HG03060 (cell line): ENCODE results near the gene PARN.
"Not testable (repeated sequence)": the region's sequence is repeated elsewhere in the genome, so short reads cannot be mapped to it uniquely, and the experiment has no call there.

Source experiments
- ATAC-seq: cut with Tn5 transposase; IDR thresholded peaks from one replicate; pipeline ENCODE4 v1.9.1; 2021; ENCODE audit warnings: low read depth, moderate number of reproducible peaks; ENCODE audit not compliant: unreplicated experiment

The PARN gene, protein sequence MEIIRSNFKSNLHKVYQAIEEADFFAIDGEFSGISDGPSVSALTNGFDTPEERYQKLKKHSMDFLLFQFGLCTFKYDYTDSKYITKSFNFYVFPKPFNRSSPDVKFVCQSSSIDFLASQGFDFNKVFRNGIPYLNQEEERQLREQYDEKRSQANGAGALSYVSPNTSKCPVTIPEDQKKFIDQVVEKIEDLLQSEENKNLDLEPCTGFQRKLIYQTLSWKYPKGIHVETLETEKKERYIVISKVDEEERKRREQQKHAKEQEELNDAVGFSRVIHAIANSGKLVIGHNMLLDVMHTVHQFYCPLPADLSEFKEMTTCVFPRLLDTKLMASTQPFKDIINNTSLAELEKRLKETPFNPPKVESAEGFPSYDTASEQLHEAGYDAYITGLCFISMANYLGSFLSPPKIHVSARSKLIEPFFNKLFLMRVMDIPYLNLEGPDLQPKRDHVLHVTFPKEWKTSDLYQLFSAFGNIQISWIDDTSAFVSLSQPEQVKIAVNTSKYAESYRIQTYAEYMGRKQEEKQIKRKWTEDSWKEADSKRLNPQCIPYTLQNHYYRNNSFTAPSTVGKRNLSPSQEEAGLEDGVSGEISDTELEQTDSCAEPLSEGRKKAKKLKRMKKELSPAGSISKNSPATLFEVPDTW

DNA sequence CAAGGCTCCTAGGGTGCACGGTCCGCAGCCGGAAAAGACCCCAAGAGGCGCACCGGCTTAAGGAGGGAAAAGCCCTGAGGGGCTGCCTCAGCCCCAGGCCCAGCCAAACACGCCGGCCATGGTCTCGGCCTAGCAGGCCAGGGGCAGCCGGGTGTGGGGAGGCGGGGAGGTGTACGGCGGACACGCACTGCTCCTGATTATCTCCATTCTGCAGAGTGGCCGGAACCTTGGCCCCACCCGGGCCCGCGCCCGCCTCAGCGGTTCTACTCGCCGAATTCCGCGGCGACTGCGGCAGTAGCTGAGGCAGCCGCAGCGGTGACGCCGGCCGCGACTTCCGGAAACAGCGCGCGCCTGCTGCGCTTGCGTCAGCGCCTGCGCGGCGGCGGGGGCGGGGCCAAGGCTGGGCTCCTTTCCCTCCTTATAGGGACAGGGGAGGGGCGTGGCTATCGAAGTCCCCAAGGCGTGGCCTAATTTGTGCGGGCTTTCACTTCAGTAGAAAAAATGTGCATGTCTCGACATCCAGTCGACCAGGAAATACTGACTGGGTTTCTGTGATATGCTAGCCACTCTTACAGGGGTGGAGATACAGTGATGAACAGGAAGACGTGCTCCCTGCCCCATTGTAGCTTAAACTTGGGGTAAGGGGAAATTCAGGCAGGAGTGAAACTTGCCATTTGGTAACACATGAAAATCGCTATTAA lies at the start of gene PARN:
TSS of gene PARN (minus strand) at position 342 of the 701 bp plus-strand sequence. CDS start at position 207, 135 bp downstream.
- peak; percentile 31 for ATAC-seq

DNA sequence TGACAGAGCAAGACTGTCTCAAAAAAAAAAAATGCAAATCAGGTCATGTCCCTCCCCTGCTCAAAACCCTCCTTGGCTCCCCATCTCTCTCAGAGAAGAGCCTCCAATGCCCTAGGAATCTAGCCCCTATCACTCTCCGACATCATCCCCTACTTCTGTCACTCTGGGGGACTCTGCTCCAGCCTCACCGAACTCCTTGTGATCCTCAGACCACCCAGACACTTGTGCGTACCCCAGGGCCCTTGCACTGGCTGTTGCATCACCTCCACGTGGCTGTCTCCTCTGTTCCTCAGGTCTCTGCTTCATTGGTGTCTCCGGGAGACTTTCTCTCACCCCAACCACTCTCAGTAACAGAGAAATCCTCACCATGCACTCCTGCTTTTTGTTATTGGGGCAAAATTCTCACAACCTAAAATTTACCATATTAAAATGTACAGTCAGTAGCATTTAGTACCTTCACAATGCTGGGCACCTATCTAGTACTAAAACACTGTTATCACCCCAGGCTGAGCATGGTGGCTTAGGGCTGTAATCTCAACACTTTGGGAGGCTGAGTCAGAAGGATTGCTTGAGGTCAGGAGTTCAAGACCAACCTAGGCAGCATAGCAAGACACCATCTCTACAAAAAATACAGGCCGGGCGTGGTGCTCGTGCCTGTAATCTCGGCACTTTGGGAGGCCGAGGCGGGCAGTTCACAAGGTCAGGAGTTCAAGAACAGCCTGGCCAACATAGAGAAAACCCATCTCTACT lies 48.9 kb upstream of the PARN start:
- no peak for ATAC-seq

DNA sequence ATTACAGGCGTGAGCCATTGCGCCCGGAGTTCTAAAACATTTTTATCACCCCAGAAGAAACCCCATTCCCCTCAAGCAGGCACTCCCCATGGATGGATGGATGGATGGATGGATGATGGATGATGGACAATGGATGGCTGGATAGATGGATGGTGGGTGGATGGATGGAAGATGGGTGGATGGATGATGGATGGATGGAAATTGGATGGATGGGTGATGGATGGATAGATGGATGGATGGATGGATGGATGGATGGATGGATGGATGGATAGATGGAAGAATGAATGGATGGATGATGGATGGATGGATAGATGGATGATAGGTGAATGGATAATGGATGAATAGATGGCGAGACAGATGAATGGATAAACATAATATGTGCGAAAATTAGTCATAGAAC lies 47.6 kb upstream of the PARN start:
- no peak for ATAC-seq

DNA sequence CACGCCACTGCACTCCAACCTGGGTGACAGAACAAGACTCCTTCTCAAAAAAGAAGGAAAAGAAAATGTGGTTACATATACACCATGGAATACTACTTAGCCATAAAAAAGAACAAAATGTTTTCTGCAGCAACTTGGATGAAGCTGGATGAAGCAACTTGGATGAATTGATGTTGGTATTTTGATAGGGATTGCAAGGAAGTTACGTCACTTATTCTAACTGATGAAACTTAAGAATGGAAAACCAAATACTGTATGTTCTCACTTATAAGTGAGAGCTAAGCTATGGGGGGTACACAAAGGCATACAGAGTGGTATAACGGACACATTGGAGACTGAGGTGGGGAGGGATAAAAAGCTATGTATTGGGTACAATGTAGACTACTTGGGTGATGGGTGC lies 46.6 kb upstream of the PARN start:
- no peak for ATAC-seq

DNA sequence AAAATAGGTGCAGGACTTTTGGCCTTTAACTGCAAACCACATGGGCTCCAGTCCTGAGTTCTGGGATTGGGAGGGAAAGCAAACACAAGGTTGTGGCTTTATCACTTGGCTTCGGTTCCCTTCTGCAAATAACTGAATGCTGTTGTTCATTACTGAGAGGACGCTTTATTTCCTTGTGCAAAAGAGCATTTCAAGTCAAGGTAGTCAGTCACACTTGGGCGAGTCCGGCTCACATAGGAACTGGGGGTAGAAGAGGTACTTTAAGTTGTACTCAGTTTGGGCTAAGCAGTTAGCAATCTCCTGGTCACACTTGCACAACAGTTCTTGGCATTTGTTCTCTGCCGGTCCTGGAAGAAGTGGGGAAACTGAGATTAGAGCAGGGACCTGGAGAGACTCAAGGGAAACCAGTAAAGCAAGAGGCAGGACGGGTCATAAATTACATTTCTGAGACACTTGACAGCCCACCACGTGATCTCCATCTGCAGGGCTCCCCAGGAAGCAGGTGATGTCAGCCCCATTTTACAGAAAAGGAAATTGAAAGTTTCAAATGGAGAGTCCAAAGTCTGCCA lies 42.4 kb upstream of the PARN start:
- ATAC-seq: peak; percentile 51

DNA sequence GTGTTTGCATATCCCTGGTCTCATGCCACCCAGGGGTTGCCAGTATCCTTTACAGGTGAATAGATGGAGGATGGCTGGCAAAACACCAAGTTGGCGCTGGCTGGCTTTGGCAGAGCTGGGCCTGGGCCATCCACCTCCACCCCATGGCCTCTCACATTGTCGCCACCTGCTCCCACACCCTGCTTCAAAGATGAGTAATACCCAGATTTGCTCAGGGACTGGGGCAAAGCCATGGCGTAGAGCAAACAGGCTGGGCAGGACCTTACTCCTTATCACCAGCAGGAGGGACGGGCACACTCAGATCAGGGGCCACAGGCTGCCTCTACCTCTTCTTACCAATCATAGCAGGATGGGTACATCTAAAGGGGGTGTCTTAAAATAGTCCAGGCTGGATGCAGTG lies 39.7 kb upstream of the PARN start:
- ATAC-seq: no peak

DNA sequence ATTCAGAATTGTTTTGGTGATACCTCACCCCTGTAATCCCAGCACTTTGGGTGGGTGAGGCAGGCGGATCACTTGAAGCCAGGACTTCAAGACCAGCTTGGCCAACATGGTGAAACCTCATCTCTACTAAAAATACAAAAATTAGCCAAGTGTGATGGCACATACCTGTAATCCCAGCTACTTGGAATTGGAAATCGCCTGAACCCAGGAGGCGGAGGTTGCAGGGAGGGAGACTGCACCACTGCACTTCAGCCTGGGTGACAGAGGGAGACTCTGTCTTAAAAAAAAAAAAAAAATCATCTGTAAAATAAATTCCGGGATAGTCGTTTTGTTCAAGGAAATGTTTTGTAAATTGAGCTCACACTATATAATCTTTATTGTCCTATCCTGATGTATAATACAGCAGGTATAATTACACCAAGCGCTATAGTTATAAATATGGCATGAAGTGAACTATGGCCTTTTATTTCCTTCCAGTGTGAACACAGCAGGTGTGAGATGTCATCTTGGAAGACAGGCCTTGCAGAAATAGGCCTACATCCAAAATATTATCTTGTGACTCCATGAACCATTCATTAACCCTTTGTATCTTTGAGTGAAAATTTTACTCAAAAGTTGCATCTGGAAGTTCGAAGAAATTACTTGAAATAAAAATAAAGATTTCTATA lies 38.6 kb upstream of the PARN start:
- no peak for ATAC-seq

DNA sequence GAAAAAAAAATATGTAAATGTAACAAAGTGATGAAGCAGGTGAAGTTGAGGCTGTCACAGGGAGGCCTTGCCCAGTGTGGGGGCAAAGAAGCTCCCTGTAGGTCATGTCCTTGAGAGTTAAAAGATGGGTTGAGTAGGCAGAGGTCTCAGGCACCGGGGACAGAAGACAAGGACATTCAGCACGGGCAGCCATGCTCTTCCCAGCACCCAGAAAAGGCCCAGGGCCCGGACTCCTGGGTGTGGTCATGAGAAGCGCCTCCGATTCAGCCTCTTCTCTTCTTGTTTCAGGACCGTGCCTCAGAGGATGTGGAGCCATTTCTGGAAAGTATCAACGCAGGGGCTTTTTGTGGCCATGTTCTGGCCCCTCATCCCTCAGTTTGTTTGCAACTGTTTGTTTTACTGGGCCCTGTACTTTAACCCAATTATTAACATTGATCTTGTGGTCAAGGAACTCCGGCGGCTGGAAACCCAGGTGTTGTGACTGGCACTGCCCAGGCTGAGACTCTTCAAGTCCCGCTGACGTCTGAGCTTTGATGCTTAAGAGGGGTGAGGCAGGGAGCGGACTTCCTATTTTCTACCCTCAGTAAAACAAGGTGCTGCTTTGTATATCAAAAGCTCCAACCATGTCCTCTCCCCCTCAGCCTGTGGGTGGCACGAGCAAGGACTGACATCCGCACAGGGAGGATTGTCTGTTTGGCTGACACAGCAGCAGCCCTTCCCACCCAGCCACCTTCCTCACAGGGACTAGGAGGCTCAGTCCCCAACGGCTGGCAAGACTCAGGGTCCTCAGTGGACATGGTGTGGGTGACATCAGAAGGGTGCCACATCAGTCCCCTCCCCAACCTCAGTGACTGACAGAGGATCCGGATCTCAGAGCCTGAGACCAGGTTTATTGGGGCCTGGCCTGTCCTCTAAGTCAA lies 37.5 kb upstream of the PARN start:
- ATAC-seq: no peak

DNA sequence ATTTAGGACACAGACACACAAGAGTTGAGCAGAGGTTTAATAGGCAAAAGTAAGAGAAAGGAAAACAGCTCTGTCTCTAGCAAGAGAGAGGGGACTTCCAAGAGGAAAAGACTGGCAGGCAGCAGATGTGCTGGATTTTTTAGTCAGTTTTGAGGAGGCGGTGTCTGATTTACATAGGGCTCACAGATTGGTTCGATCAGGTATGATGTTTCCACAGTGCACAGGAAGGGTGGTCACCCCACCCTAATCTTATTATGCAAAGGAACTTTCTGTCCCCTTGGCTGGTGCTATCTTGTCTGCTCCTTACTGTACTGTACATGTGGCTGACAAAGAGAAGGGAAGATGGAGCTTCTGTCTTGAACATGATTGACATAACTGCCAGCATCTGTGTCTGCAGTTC lies 28.0 kb upstream of the PARN start:
- peak; percentile 67 for ATAC-seq

DNA sequence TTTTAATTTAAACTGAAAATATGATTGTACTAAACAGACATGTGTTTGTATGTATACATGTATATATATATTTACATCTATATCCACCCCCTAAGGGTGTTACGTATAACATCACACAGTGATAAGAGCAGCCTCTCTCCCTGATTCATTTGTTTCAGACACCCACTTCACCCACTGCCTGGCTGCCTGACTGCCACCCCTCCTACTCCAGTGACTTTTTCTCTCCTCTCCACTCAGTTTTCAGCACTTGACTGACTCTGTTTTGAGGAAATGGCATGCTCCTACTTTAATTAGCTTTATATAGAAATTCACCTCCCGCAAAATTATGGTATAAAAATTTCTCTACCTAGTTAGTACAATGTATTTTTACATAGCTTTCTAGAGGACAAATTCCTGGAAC lies 22.7 kb upstream of the PARN start:
- no peak for ATAC-seq

DNA sequence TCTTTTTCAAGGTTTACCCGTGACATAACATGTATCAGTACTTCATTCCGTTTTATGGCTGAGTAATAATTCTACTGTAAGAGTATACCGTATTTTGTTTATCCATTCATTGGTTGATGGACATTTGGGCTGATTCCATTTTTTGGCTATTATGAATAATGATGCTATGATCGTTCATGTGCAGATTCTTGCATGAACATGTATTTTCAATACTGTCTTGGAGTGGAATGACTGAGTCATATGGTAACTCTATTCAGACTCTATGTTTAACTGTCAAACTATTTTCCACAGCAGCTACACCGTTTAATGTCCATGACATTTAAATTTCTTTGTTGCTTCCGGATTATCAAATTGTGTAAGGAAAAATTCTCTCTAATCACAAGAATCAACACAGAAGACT lies 20.6 kb upstream of the PARN start:
- no peak for ATAC-seq

DNA sequence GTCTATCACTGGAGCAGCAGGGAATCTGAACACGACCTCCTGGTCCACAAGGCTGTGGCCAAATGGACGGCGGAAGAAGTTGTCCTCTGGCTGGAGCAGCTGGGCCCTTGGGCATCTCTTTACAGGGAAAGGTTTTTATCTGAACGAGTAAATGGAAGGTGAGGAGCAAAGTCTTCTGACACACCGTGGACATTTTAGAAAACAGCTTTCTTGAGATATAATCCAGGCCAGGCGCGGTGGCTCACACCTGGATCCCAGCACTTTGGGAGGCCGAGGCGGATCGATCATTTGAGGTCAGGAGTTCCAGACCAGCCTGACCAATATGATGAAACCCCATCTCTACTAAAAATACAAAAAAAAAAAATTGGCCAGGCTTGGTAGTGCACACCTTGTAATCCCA lies 19.8 kb upstream of the PARN start:
- no peak for ATAC-seq

DNA sequence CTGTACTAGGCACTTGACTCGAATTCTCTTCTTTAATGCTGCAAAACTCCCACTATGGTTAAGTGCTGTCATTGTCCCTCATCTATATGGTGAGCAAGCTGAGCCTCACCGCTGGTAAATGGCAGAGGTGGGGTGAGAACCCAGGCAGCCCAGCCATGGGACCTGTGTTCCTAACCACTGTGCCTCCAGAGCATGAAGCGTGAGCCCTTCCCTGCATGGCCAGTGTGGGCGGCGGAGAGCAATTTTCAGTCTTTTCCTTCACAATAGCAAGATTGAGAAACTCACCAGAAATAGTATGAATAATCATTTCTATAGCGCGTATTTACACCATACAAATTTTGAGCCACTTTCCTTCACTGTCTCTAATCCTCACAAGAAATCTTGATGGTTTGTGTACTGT lies 11.9 kb upstream of the PARN start:
- no peak for ATAC-seq

DNA sequence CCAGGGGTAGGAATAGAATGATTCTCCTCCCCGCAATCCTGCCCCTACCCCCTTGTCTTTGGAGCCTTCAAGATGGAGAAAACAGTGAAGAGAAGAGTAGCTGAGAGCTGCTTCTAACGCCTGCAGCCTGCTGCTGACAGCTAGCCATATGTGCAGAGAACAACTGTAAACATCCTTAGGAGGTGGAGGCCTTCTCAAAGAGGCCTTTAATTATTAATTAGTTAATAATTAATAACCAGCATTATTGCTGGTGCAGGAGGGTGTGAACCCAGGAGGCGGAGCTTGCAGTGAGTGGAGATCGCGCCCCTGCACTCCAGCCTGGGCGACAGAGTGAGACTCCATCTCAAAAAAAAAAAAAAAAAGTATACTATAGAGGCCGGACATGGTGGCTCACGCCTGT lies 11.1 kb upstream of the PARN start:
- ATAC-seq: no peak

DNA sequence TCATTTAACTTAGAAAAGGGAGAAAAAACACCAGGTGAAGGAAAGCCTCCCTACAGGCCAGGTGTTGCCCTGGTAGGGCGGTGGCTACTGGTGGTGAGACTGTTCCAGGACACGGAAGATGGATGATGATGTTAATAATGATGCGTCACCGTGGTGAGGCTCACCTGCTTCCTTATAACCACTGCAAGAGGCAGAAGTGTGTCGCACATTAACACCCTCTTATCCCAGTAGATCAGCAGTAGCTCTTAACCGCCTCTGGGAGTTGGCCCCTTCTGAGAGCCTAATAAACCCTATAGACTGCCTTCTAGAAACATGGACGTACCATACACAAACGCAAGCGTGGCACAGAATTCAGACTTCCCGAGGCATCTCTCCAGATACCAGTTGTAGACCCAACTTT lies 10.5 kb upstream of the PARN start:
- ATAC-seq: no peak

DNA sequence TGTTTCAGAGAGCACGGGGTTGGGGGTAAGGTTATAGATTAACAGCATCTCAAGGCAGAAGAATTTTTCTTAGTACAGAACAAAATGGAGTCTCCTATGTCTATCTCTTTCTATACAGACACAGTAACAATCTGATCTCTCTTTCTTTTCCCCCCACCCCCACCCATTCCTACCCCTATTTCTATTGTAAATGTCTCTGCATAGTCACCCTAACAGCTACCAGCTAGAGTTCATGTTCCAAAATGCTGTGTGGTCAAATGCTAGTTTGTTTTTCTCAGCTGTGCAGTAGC lies 6.8 kb upstream of the PARN start:
- not testable (repeated sequence) for ATAC-seq

DNA sequence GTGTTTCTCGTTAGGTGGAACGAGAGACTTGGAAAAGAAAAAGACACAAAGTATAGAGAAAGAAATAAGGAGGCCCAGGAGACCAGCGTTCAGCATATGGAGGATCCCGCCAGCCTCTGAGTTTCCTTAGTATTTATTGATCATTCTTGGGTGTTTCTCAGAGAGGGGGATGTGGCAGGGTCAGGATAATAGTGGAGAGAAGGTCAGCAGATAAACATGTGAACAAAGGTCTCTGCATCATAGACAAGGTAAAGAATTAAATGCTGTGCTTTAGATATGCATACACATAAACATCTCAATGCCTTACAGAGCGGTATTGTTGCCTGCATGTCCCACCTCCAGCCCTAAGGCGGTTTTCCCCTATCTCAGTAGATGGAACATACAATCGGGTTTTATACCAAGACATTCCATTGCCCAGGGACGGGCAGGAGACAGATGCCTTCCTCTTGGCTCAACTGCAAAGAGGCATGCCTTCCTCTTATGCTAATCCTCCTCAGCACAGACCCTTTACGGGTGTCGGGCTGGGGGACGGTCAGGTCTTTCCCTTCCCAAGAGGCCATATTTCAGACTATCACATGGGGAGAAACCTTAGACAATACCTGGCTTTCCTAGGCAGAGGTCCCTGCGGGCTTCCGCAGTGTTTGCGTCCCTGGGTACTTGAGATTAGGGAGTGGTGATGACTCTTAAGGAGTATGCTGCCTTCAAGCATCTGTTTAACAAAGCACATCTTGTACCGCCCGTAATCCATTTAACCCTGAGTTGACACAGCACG lies 6.3 kb upstream of the PARN start:
- ATAC-seq: not testable (repeated sequence)

DNA sequence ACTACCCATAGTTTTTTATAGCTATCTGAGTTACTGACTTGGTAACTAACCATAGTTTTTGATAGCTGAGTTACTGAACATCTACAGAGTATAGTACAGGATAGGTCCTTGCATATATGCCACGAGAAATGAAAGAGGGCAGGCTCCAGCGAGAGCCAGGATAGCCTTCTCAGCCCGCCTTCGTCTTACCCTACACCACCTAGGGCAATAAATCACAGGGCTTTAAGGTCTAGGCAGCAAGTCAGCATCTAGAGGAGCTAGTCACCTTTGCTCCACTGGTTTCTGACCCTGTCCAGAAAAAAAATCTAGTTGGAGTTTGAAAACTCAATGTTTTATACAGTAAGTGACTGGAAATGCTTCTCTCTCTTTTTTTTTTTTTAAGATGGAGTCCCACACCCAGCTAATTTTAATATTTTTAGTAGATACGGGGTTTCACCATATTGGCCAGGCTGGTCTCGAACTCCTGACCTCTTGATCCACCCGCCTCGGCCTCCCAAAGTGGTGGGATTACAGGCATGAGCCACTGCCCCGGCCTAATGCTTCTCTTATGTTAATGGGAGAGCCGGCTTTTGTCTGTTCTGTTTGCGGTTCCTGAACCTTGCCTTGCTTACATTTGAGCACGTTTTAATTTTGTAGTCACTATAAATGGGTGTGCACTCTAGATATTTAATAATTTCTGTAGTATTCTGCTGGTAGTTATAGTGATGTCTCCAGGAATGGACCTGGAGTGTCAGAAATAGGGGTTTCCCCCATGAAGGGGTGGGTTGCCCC lies 5.5 kb upstream of the PARN start:
- ATAC-seq: no peak
